ENCODE data around the gene CARNS1.

The CARNS1 gene

GRCh38 chr11:67440229-67441097, 25.0 kb downstream of the CARNS1 start:
- no peak for DNase-seq (ENCODE audit: extremely low read depth, low read depth)
- TF ChIP-seq CTCF (IDR thresholded peaks at IDR 0.05; ENCODE audit: low read depth, low read length, missing control alignments): no peak
- no peak overlapping the region for H3K4me3 ChIP-seq (replicated peaks; ENCODE audit: low read depth, low read length)

- H3K4me3 ChIP-seq (replicated peaks; ENCODE audit: low read depth, low read length): no peak overlapping the region
- TF ChIP-seq CTCF (IDR thresholded peaks at IDR 0.05; ENCODE audit: low read depth, low read length, missing control alignments): no peak
- no peak for DNase-seq (ENCODE audit: extremely low read depth, low read depth)
These were observed 25.7 kb downstream of the CARNS1 start for GRCh38 chr11:67441098-67441563.

GRCh38 chr11:67441731-67442351, 26.4 kb downstream of the CARNS1 start:
- TF ChIP-seq CTCF (IDR thresholded peaks at IDR 0.05; ENCODE audit: low read depth, low read length, missing control alignments): no peak
- H3K4me3 ChIP-seq (replicated peaks; ENCODE audit: low read depth, low read length): no peak overlapping the region
- no peak for DNase-seq (ENCODE audit: extremely low read depth, low read depth)

GRCh38 chr11:67442504-67443404, 27.3 kb downstream of the CARNS1 start:
- no peak for TF ChIP-seq CTCF (IDR thresholded peaks at IDR 0.05; ENCODE audit: low read depth, low read length, missing control alignments)
- DNase-seq (ENCODE audit: extremely low read depth, low read depth): no peak
- peak overlapping the region; percentile 75 for H3K4me3 ChIP-seq (replicated peaks; ENCODE audit: low read depth, low read length)

GRCh38 chr11:67445515-67445914, 30.0 kb downstream of the CARNS1 start:
- TF ChIP-seq CTCF (IDR thresholded peaks at IDR 0.05; ENCODE audit: low read depth, low read length, missing control alignments): no peak
- no peak for DNase-seq (ENCODE audit: extremely low read depth, low read depth)
- no peak overlapping the region for H3K4me3 ChIP-seq (replicated peaks; ENCODE audit: low read depth, low read length)

GRCh38 chr11:67448220-67448609, 32.7 kb downstream of the CARNS1 start:
- H3K4me3 ChIP-seq (replicated peaks; ENCODE audit: low read depth, low read length): no peak overlapping the region
- TF ChIP-seq CTCF (IDR thresholded peaks at IDR 0.05; ENCODE audit: low read depth, low read length, missing control alignments): no peak
- DNase-seq (ENCODE audit: extremely low read depth, low read depth): no peak

Data from HFF-Myc (cell line).